Trophoblast cell (in vitro differentiated cells and primary cell): ENCODE data around the gene ZBTB26.
A peak's percentile ranks its signal among the peaks of the same experiment; 100 is the strongest.

ENCODE experiments used
- DNase-seq, 2 donors: peaks; one replicate each; pipeline ENCODE4 v3.0.0-alpha.2; 2016
- H2AFZ ChIP-seq: 2 replicates; pipeline ENCODE4 v1.6.1; 2013; ENCODE audit warnings: low read length, moderate library complexity, mild to moderate bottlenecking; ENCODE audit not compliant: insufficient read depth, poor library complexity
- H2AK5ac ChIP-seq: 2 replicates; pipeline ENCODE4 v1.6.1; 2013; ENCODE audit warnings: mild to moderate bottlenecking, low read length
- H2BK120ac ChIP-seq: 2 replicates; pipeline ENCODE4 v1.6.1; 2013; ENCODE audit warnings: low read length, mild to moderate bottlenecking, moderate library complexity; ENCODE audit not compliant: insufficient read depth, poor library complexity
- H2BK12ac ChIP-seq: 2 replicates; pipeline ENCODE4 v1.6.1; 2013; ENCODE audit warnings: mild to moderate bottlenecking, low read length, moderate library complexity
- H2BK5ac ChIP-seq: 2 replicates; pipeline ENCODE4 v1.6.1; 2013; ENCODE audit warnings: low read length, low read depth, moderate library complexity, mild to moderate bottlenecking; ENCODE audit not compliant: poor library complexity
- H3K14ac ChIP-seq: 2 replicates; pipeline ENCODE4 v1.6.1; 2013; ENCODE audit warnings: mild to moderate bottlenecking, low read length
- H3K18ac ChIP-seq: 2 replicates; pipeline ENCODE4 v1.6.1; 2013; ENCODE audit warnings: mild to moderate bottlenecking, low read length
- H3K23ac ChIP-seq: 2 replicates; pipeline ENCODE4 v1.6.1; 2013; ENCODE audit warnings: low read length
- H3K27ac ChIP-seq: 2 replicates; pipeline ENCODE4 v1.5.1; 2013; ENCODE audit warnings: low read depth, mild to moderate bottlenecking, inconsistent platforms, low read length, moderate library complexity
- H3K27me3 ChIP-seq: 2 replicates; pipeline ENCODE4 v1.6.1; 2013; ENCODE audit warnings: inconsistent platforms, mild to moderate bottlenecking, low read length, moderate library complexity; ENCODE audit not compliant: insufficient read depth
- H3K36me3 ChIP-seq, 2 experiments: 1 replicate in 1 of 2; 2 replicates in 1 of 2; pipeline ENCODE4 v1.6.1; 2013; ENCODE audit warnings: low read length in 2 of 2, mild to moderate bottlenecking in 2 of 2, moderate library complexity in 1 of 2; ENCODE audit not compliant: insufficient read depth in 2 of 2, control insufficient read depth in 1 of 2
- H3K4ac ChIP-seq: 2 replicates; pipeline ENCODE4 v1.6.1; 2013; ENCODE audit warnings: low read depth, mild to moderate bottlenecking, low read length, moderate library complexity
- H3K4me1 ChIP-seq, 2 experiments: 1 replicate in 1 of 2; 2 replicates in 1 of 2; pipeline ENCODE4 v1.6.1; 2013; ENCODE audit warnings: low read length in 2 of 2, mild to moderate bottlenecking in 2 of 2, moderate library complexity in 1 of 2; ENCODE audit not compliant: insufficient read depth in 2 of 2, control insufficient read depth in 1 of 2
- H3K4me2 ChIP-seq: 2 replicates; pipeline ENCODE4 v1.6.1; 2013; ENCODE audit warnings: inconsistent platforms, mild to moderate bottlenecking, low read length, moderate library complexity
- H3K4me3 ChIP-seq: 2 replicates; pipeline ENCODE4 v1.5.1; 2013; ENCODE audit warnings: mild to moderate bottlenecking, low read depth, low read length, inconsistent platforms
- H3K79me1 ChIP-seq: one replicate; pipeline ENCODE4 v1.6.1; 2013; ENCODE audit warnings: low read length
- H3K79me2 ChIP-seq: 2 replicates; pipeline ENCODE4 v1.6.1; 2013; ENCODE audit warnings: low read length, mild to moderate bottlenecking; ENCODE audit not compliant: control insufficient read depth, insufficient read depth, poor library complexity
- H3K9ac ChIP-seq: 2 replicates; pipeline ENCODE4 v1.6.1; 2013; ENCODE audit warnings: mild to moderate bottlenecking, low read length
- H3K9me3 ChIP-seq: 2 replicates; pipeline ENCODE4 v1.6.1; 2013; ENCODE audit warnings: low read depth, mild to moderate bottlenecking, control low read depth, inconsistent platforms, low read length; ENCODE audit not compliant: insufficient read depth
- H4K12ac ChIP-seq: 2 replicates; pipeline ENCODE4 v1.6.1; 2013; ENCODE audit warnings: low read depth, mild to moderate bottlenecking, low read length, moderate library complexity
- H4K8ac ChIP-seq: 2 replicates; pipeline ENCODE4 v1.6.1; 2013; ENCODE audit warnings: low read depth, mild to moderate bottlenecking, low read length, moderate library complexity
- H4K91ac ChIP-seq: one replicate; pipeline ENCODE4 v1.6.1; 2013; ENCODE audit warnings: low read depth, mild to moderate bottlenecking, low read length, moderate library complexity
- whole genome bisulfite sequencing: extraction: QIAGEN DNeasy Blood & Tissue Kit; methylation state at CpG from one replicate; pipeline ENCODE4 v1.1.7; 2013; ENCODE audit warnings: missing lambda C conversion rate; ENCODE audit not compliant: insufficient read length, insufficient coverage; ENCODE audit errors: extremely low coverage; 5-methylcytosine and 5-hydroxymethylcytosine counted together

The ZBTB26 gene

GRCh38 chr9:122923947-122924346 is 7.4 kb downstream of the ZBTB26 start:
- Histone ChIP-seq H3K9ac (no peak overlapping the region), H3K4me3 (no peak overlapping the region), H4K12ac (no peak overlapping the region), H3K14ac (no peak overlapping the region), H3K27me3 (no peaks in the 10 kb centered on the region), H2BK5ac (no peak overlapping the region), H3K9me3 (no peaks in the 10 kb centered on the region), H2AFZ (no peak overlapping the region), H3K23ac (no peak overlapping the region), H3K79me2 (no peaks in the 10 kb centered on the region), H3K79me1 (no peaks in the 10 kb centered on the region), H3K4me2 (no peak overlapping the region), H3K4ac (no peak overlapping the region), H3K4me1 (no peaks in the 10 kb centered on the region), H2BK12ac (no peak overlapping the region), H2BK120ac (no peak overlapping the region), H4K8ac (no peak overlapping the region), H3K18ac (no peak overlapping the region), H4K91ac (no peak overlapping the region), H3K36me3 (peaks cover 8 to 12% of the 10 kb centered on the region in 2 experiments), H3K27ac (no peak overlapping the region), H2AK5ac (no peak overlapping the region)
- no peak for DNase-seq
- no CpG with 5 or more reads among the region's 3 CpGs for WGBS

GRCh38 chr9:122922713-122923112 is 8.6 kb downstream of the ZBTB26 start:
- Histone ChIP-seq H3K4me3 (no peak overlapping the region), H3K79me2 (no peaks in the 10 kb centered on the region), H2AFZ (no peak overlapping the region), H4K91ac (no peak overlapping the region), H3K4me2 (no peak overlapping the region), H2BK120ac (no peak overlapping the region), H3K14ac (no peak overlapping the region), H3K9ac (no peak overlapping the region), H2AK5ac (no peak overlapping the region), H2BK12ac (no peak overlapping the region), H3K4me1 (no peaks in the 10 kb centered on the region), H3K4ac (no peak overlapping the region), H3K79me1 (no peaks in the 10 kb centered on the region), H4K12ac (no peak overlapping the region), H3K36me3 (peaks cover 8 to 13% of the 10 kb centered on the region in 2 experiments), H3K18ac (no peak overlapping the region), H3K27me3 (no peaks in the 10 kb centered on the region), H3K27ac (no peak overlapping the region), H2BK5ac (no peak overlapping the region), H4K8ac (no peak overlapping the region), H3K23ac (no peak overlapping the region), H3K9me3 (no peaks in the 10 kb centered on the region)
- DNase-seq = no peak
- no CpG with 5 or more reads among the region's 8 CpGs for WGBS

DNA sequence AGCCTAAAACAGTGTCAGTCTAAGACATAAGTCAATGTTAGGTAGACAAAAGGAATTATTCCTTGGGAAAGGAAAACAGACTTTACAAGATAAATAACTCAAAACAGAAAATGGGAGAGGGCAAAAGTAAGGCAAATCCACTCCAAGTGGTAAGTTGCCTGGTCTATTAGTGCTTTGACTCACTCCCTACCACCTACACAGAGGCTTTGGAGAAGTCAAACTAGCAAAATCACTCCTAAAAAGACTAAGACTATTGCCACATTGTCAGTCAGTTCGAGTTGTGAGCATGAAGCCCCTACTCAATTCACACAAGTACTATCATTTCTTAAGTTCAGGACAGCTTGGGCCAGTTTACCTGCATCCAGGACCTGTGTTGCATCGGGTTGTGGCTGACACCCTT is 13.0 kb downstream of the ZBTB26 start:
- Histone ChIP-seq H2AFZ (no peak overlapping the region), H3K4me3 (no peak overlapping the region), H3K9ac (no peak overlapping the region), H3K27me3 (no peaks in the 10 kb centered on the region), H3K4me2 (no peak overlapping the region), H3K14ac (no peak overlapping the region), H3K9me3 (no peaks in the 10 kb centered on the region), H3K79me1 (peaks cover 5% of the 10 kb centered on the region), H3K36me3 (peaks cover 5 to 11% of the 10 kb centered on the region in 2 experiments), H3K27ac (no peak overlapping the region), H4K12ac (no peak overlapping the region), H3K23ac (no peak overlapping the region), H3K79me2 (peaks cover 3% of the 10 kb centered on the region), H4K8ac (no peak overlapping the region), H2AK5ac (no peak overlapping the region), H2BK12ac (no peak overlapping the region), H3K18ac (no peak overlapping the region), H4K91ac (no peak overlapping the region), H2BK5ac (no peak overlapping the region), H2BK120ac (no peak overlapping the region), H3K4ac (no peak overlapping the region), H3K4me1 (no peaks in the 10 kb centered on the region)
- no peak for DNase-seq
- WGBS = no CpG with 5 or more reads among the region's 2 CpGs

- Histone ChIP-seq H2AFZ (peak within 1 kb of the TSS; percentile 86), H3K18ac (peak within 1 kb of the TSS; percentile 99), H3K23ac (no peak within 1 kb of the TSS)
Measured at GRCh38 chr9:122912964-122913673, 18.2 kb downstream of the ZBTB26 start, which contains the start of gene ZBTB6. Gene ZBTB6, minus strand, starts transcription at chr9:122913323. Its CDS starts 1,251 bp downstream, at chr9:122912072.

More at GRCh38 chr9:122912964-122913673, 18.2 kb downstream of the ZBTB26 start, which contains the start of gene ZBTB6:
- peak within 1 kb of the TSS; percentile 94 for H3K27ac ChIP-seq
- peak within 1 kb of the TSS; percentile 100 for H3K9ac ChIP-seq
- peak; percentile 74 to 79 for DNase-seq
- H3K4ac ChIP-seq = peak within 1 kb of the TSS; percentile 95
- H3K9me3 ChIP-seq = no peaks in the 10 kb centered on the region
- peak within 1 kb of the TSS; percentile 98 for H4K8ac ChIP-seq
- no CpG with 5 or more reads among the region's 35 CpGs for WGBS
- peak within 1 kb of the TSS; percentile 72 for H4K91ac ChIP-seq
- peaks cover 5% of the 10 kb centered on the region for H3K79me2 ChIP-seq
- peak within 1 kb of the TSS; percentile 83 for H4K12ac ChIP-seq
- peaks cover 11% of the 10 kb centered on the region for H3K79me1 ChIP-seq
- peak within 1 kb of the TSS; percentile 98 for H3K14ac ChIP-seq
- H2AK5ac ChIP-seq = peak within 1 kb of the TSS; percentile 94
- peak within 1 kb of the TSS; percentile 34 for H2BK5ac ChIP-seq
- H3K27me3 ChIP-seq = no peaks in the 10 kb centered on the region
- no peak within 1 kb of the TSS for H2BK12ac ChIP-seq
- H3K4me2 ChIP-seq = peak within 1 kb of the TSS; percentile 59
- H2BK120ac ChIP-seq = peak within 1 kb of the TSS; percentile 63
- peak within 1 kb of the TSS; percentile 96 for H3K4me3 ChIP-seq
- H3K4me1 ChIP-seq = peaks cover 0 to 1% of the 10 kb centered on the region in 2 experiments
- peaks cover 2 to 6% of the 10 kb centered on the region in 2 experiments for H3K36me3 ChIP-seq
